ENCODE data around the gene MAN2B1. TPM values are rescaled to one million over a fixed set of nuclear protein-coding genes. Genes with fewer than 3 reads are reported as not detected.

Gene MAN2B1
- total and polyA plus RNA-seq, 2 of the 8 experiments (the other 6 are each of a cell fraction or from before 2014, with no cell fraction given) = 55.3 to 76.3 TPM

DNA sequence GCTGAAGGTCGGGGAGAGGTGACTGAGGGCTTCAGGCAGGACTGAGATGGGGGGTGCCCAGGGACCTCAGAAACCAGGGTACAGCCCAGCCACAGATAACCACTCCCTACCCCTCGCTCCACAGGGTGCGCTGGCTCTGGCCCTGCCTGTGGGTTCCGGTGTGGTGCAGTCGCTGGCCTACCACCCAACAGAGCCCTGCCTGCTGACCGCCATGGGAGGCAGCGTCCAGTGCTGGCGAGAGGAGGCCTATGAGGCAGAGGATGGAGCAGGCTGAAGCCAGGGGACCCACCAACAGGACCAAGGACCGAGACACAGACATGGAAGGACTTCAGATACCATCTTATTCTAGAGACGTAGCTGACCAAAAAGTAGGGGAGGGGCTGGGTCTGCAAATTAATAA, 8.9 kb upstream of the MAN2B1 start:
- no peak overlapping the region for H2BK20ac ChIP-seq (ENCODE audit: low read length)
- no peak overlapping the region for H4K91ac ChIP-seq (replicated peaks; ENCODE audit: insufficient read length, low read length)
- no peak overlapping the region for H3K4me3 ChIP-seq (ENCODE audit: extremely low read depth in 1 of 4, insufficient read depth in 2 of 4, low read depth in 3 of 4, low read length in 4 of 4)
- H4K5ac ChIP-seq (ENCODE audit: insufficient read length, low read depth, low read length) = no peak overlapping the region
- POLR2A ChIA-PET (ENCODE audit: partially characterized antibody) = interaction anchor here (0.9 to 4.4 kb wide), 4 partner anchors 9 to 51 kb away, joined by 3 to 31 read pairs (median 4); partner anchors contain the start of genes MAN2B1 and WDR83
- no peak overlapping the region for H3K27ac ChIP-seq (ENCODE audit: low read depth, low read length)
- no peak overlapping the region for H2AFZ ChIP-seq (ENCODE audit: low read length)
- H3K36me3 ChIP-seq (ENCODE audit: control insufficient read depth in 2 of 4, insufficient read depth in 4 of 4, low read length in 3 of 4) = peaks cover 36 to 57% (median 52%) of the 10 kb centered on the region in 4 experiments
- peaks cover 0 to 12% of the 10 kb centered on the region in 2 experiments; a peak in 2 of 4 replicates for H3K79me2 ChIP-seq (ENCODE audit: control insufficient read depth in 1 of 2, insufficient read depth in 2 of 2, low read length in 2 of 2)
- DNase-seq (ENCODE audit: low read depth in 1 of 2, low spot score in 2 of 2) (no peak), FAIRE-seq (no peak)
- H3K9ac ChIP-seq (replicated peaks in 1 of 4; ENCODE audit: extremely low read depth in 1 of 4, low read depth in 3 of 4, low read length in 3 of 4) = no peak overlapping the region
- H2BK15ac ChIP-seq (ENCODE audit: low read length) = no peak overlapping the region
- no peak overlapping the region for H3K23ac ChIP-seq (ENCODE audit: insufficient read length)
- H3K23me2 ChIP-seq (ENCODE audit: low read depth, low read length) = 0 out of 2 replicates have a peak, but pooled peaks cover under 1% of the 10 kb centered on the region
- H3K4me2 ChIP-seq (ENCODE audit: insufficient read depth in 1 of 2, low read depth in 2 of 2, low read length in 2 of 2) = no peak overlapping the region
- H4K20me1 ChIP-seq (replicated peaks in 1 of 2; ENCODE audit: control insufficient read depth in 1 of 2, insufficient read depth in 2 of 2, low read length in 2 of 2) = peaks cover 3 to 23% of the 10 kb centered on the region in 2 experiments
- no peak overlapping the region for H3K14ac ChIP-seq (ENCODE audit: insufficient read length)
- no peak overlapping the region for H2BK120ac ChIP-seq (replicated peaks; ENCODE audit: low read depth, low read length)
- no peak overlapping the region for H2AK5ac ChIP-seq (ENCODE audit: low read depth, low read length)
- no peak overlapping the region for H3K56ac ChIP-seq (replicated peaks; ENCODE audit: insufficient read length, low read depth, low read length)
- H3K18ac ChIP-seq (ENCODE audit: extremely low read depth, low read length) = no peak overlapping the region
- CTCF ChIA-PET (ENCODE audit: partially characterized antibody) = interaction anchor here (2.3 to 3.5 kb wide), 2 partner anchors 10 to 18 kb away, joined by 8 to 20 read pairs; no protein-coding TSS in a partner anchor
- H2BK5ac ChIP-seq (ENCODE audit: low read depth, low read length) = no peak overlapping the region
- TF ChIP-seq, protein P1, sequence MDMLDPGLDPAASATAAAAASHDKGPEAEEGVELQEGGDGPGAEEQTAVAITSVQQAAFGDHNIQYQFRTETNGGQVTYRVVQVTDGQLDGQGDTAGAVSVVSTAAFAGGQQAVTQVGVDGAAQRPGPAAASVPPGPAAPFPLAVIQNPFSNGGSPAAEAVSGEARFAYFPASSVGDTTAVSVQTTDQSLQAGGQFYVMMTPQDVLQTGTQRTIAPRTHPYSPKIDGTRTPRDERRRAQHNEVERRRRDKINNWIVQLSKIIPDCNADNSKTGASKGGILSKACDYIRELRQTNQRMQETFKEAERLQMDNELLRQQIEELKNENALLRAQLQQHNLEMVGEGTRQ (IDR thresholded peaks at IDR 0.05; ENCODE audit: low read length) = no peak
- 0 out of 3 replicates have a peak, but pooled peaks of 1 of the 2 experiments have one; percentile 18 for TF ChIP-seq POLR2A (IDR thresholded peaks at IDR 0.05; ENCODE audit: control extremely low read depth in 1 of 2, low read depth in 2 of 2, low read length in 2 of 2)
- WGBS, 2 experiments (ENCODE audit: extremely low coverage in 1 of 2, insufficient coverage in 1 of 2, insufficient read length in 1 of 2, insufficient replicate concordance in 2 of 2, low coverage in 1 of 2, low lambda C conversion rate in 2 of 2, missing lambda C conversion rate in 1 of 2) = 96% methylated on average over 9 of the region's 10 CpGs; no CpG with 5 or more reads in 1 of the 2 experiments
- H4K8ac ChIP-seq (ENCODE audit: extremely low read depth, insufficient read depth, low read length) = no peak overlapping the region
- no peaks in the 10 kb centered on the region; a peak in 1 of 7 replicates for H3K4me1 ChIP-seq (replicated peaks in 1 of 4; ENCODE audit: control insufficient read depth in 3 of 4, insufficient read depth in 4 of 4, low read length in 3 of 4)
- peaks cover 9% of the 10 kb centered on the region; the same call in 1 of the 2 replicates for H3K79me1 ChIP-seq (ENCODE audit: low read depth, low read length)
- H3K9me3 ChIP-seq (ENCODE audit: insufficient read depth in 2 of 2, low read depth in 1 of 2, low read length in 1 of 2) = no peaks in the 10 kb centered on the region; a peak in 1 of 4 replicates
- H3K27me3 ChIP-seq (replicated peaks in 1 of 4; ENCODE audit: control insufficient read depth in 3 of 4, extremely low read depth in 1 of 4, insufficient read depth in 3 of 4, low read length in 3 of 4) = no peaks in the 10 kb centered on the region
- no peak overlapping the region for H2BK12ac ChIP-seq (ENCODE audit: low read depth, low read length)
- no peak overlapping the region for H3K4ac ChIP-seq (replicated peaks; ENCODE audit: insufficient read length, low read depth, low read length)
